SH-SY5Y (cell line): ENCODE measurements around the gene DEFB121.

Experiments
- GATA2 ChIP-seq: IDR thresholded peaks from 2 replicates; pipeline ENCODE4 v1.6.1; 2011; ENCODE audit warnings: mild to moderate bottlenecking, low read depth, low read length
- GATA3 ChIP-seq: IDR thresholded peaks from 2 replicates; pipeline ENCODE4 v1.6.1; 2011; ENCODE audit warnings: low read depth, mild to moderate bottlenecking, low read length, moderate library complexity

Gene DEFB121

GRCh38 chr20:31406115-31406514 is at the start of gene DEFB121:
TSS of gene DEFB121 (minus strand) at chr20:31406215. CDS start at chr20:31406152, 63 bp downstream.
- no peak for TF ChIP-seq GATA2
- TF ChIP-seq GATA3 = no peak

GRCh38 chr20:31454361-31454760 is 48.3 kb upstream of the DEFB121 start:
- TF ChIP-seq GATA3 (no peak), GATA2 (no peak)

- no peak for TF ChIP-seq GATA3
- TF ChIP-seq GATA2 = no peak
Observed at GRCh38 chr20:31452575-31452974, 46.6 kb upstream of the DEFB121 start.

GRCh38 chr20:31449511-31450414 is 43.7 kb upstream of the DEFB121 start:
- TF ChIP-seq GATA3 = no peak
- TF ChIP-seq GATA2 = no peak

- no peak for TF ChIP-seq GATA2
- TF ChIP-seq GATA3 = no peak
Observed at GRCh38 chr20:31446084-31446819, 40.2 kb upstream of the DEFB121 start.

GRCh38 chr20:31440012-31440659 is 34.1 kb upstream of the DEFB121 start, which contains the start of gene DEFB123:
TSS of gene DEFB123 (plus strand) at chr20:31440632. CDS start at chr20:31440699, 67 bp downstream.
- TF ChIP-seq GATA3 = no peak
- TF ChIP-seq GATA2 = no peak

- TF ChIP-seq GATA2 (no peak), GATA3 (no peak)
Observed at GRCh38 chr20:31430568-31431115, 24.6 kb upstream of the DEFB121 start.

- TF ChIP-seq GATA2 (no peak), GATA3 (no peak)
Observed at GRCh38 chr20:31425797-31426196, 19.8 kb upstream of the DEFB121 start.

GRCh38 chr20:31418307-31418706 is 12.3 kb upstream of the DEFB121 start:
- TF ChIP-seq GATA3 (no peak), GATA2 (no peak)

- TF ChIP-seq GATA3 = no peak
- no peak for TF ChIP-seq GATA2
Observed at GRCh38 chr20:31415653-31416052, 9.6 kb upstream of the DEFB121 start.

- no peak for TF ChIP-seq GATA3
- TF ChIP-seq GATA2 = no peak
Observed at GRCh38 chr20:31414381-31414780, 8.4 kb upstream of the DEFB121 start.

GRCh38 chr20:31410011-31410410 is 4.0 kb upstream of the DEFB121 start:
- TF ChIP-seq GATA3 (no peak), GATA2 (no peak)

GRCh38 chr20:31403886-31404285 is 2.1 kb downstream of the DEFB121 start:
- no peak for TF ChIP-seq GATA3
- no peak for TF ChIP-seq GATA2

- TF ChIP-seq GATA2 = no peak
- TF ChIP-seq GATA3 = no peak
Observed at GRCh38 chr20:31394900-31395299, 11.1 kb downstream of the DEFB121 start.

GRCh38 chr20:31392836-31393235 is 13.2 kb downstream of the DEFB121 start:
- no peak for TF ChIP-seq GATA2
- no peak for TF ChIP-seq GATA3
